NCI-H460 (cell line): Measurements from ENCODE around the gene FOXD2. TPM values are rescaled to one million over a fixed set of nuclear protein-coding genes. Genes with fewer than 3 reads are reported as not detected.

Source experiments
- total RNA-seq: library from RNA; depleted of rRNA; stranded (reverse); fragments of >200 nt; shearing (Covaris generic); gene quantifications from 2 replicates; pipeline ENCODE4 v1.2.3, GENCODE V29; 2014; rRNA removed

The FOXD2 gene
- total RNA-seq, 1 experiment from 2014 or later, result 0.54 TPM

Other genes with a start within 250 kb of the FOXD2 start
- not detected in 2 replicates for gene PDZK1IP1, start 248.0 kb upstream of the FOXD2 start, total RNA-seq
- 0.12 TPM in 1 of 2 replicates, not detected in the other for gene TAL1, start 205.8 kb upstream of the FOXD2 start, total RNA-seq
- 20.4 and 21.7 TPM in 2 replicates for gene STIL, start 123.9 kb upstream of the FOXD2 start, total RNA-seq
- 87.6 and 93.6 TPM in 2 replicates for gene CMPK1, start 104.3 kb upstream of the FOXD2 start, total RNA-seq
- not detected in 2 replicates for gene FOXE3, start 21.8 kb upstream of the FOXD2 start, total RNA-seq